ENCODE data around the gene OR10A4.
"Not testable (repeated sequence)": the region's sequence is repeated elsewhere in the genome, so short reads cannot be mapped to it uniquely, and the experiment has no call there.

Gene OR10A4

DNA sequence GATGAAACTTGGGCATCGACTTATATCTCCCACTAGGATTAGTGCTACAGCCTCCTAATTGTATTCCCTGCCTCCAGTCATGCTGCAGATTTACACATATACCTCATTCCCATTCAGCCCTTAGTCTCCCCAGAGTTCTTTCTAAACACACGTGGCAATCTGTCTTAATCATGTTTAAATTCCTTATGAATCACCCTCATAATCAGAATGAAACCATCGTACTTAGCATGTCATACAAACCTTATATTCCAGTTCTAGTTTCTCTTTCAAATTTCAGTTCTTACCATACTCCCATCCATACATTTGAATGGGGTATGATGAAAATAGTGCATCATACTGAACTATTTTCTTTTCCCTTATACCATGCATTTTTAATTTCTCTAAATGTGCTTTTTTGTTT lies 19.6 kb upstream of the OR10A4 start:
- no peak overlapping the region for H3K4me3 ChIP-seq (ENCODE audit: low read depth, low read length)
- H3K27ac ChIP-seq (ENCODE audit: low read depth, low read length): no peak overlapping the region
- no peak overlapping the region for H2AFZ ChIP-seq (ENCODE audit: low read length, unreplicated experiment)
- H3K27me3 ChIP-seq (ENCODE audit: insufficient read depth, low read length): no peaks in the 10 kb centered on the region
- H3K36me3 ChIP-seq (ENCODE audit: insufficient read depth, low read length): no peaks in the 10 kb centered on the region
- H3K4me1 ChIP-seq (ENCODE audit: control insufficient read depth, insufficient read depth, low read length, unreplicated experiment): peaks cover 3% of the 10 kb centered on the region
- no peaks in the 10 kb centered on the region for H3K79me2 ChIP-seq (ENCODE audit: control insufficient read depth, insufficient read depth, low read length, unreplicated experiment)

DNA sequence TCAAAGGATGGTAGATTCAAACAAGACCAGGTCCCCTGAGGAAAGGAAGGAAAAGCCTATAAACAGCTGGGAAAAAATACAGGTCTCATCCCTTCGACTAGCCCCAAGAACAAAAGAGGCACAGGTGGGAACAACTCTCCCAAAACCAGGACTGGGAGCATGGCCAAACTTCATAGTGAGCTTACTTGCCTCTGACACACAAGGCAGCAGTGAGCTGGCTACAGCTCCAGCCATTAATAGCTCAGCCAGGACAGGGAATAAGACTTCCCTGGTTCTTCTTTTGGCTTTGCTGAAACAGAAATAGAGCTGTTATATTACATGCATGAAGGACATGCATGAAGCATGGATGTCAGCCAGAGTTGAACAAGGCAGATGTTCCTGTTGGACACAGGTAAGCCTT lies 13.5 kb upstream of the OR10A4 start, which contains the start of gene OR10A2:
TSS of gene OR10A2 (plus strand) at position 97 of the 400 bp plus-strand sequence. CDS start 6,698 bp downstream, outside the sequence.
- H3K4me3 ChIP-seq (ENCODE audit: low read depth, low read length): no peak within 1 kb of the TSS
- H3K4me1 ChIP-seq (ENCODE audit: control insufficient read depth, insufficient read depth, low read length, unreplicated experiment): no peaks in the 10 kb centered on the region
- no peak within 1 kb of the TSS for H3K27ac ChIP-seq (ENCODE audit: low read depth, low read length)
- H3K79me2 ChIP-seq (ENCODE audit: control insufficient read depth, insufficient read depth, low read length, unreplicated experiment): no peaks in the 10 kb centered on the region
- no peak within 1 kb of the TSS for H2AFZ ChIP-seq (ENCODE audit: low read length, unreplicated experiment)
- no peaks in the 10 kb centered on the region for H3K36me3 ChIP-seq (ENCODE audit: insufficient read depth, low read length)
- H3K27me3 ChIP-seq (ENCODE audit: insufficient read depth, low read length): no peaks in the 10 kb centered on the region

DNA sequence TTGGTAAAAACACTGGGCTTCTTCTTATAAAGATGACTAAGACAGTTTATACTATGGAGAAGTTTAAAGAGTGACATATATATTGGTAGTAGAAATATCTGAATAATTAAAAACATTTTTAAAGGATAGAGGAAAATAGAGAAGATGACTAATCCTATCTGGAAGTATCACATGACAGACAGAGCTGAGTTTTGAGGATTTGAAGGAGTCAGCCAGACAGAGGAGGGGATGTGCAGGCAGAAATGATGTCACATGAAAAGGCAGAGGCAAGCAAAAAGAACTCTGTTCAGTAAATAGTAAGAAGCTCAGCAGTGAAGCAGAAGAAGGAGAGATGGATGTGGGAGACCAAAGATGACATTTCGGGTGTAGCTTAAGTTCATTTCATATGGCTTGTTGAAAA lies 12.0 kb upstream of the OR10A4 start:
- H3K79me2 ChIP-seq (ENCODE audit: control insufficient read depth, insufficient read depth, low read length, unreplicated experiment): no peaks in the 10 kb centered on the region
- no peak overlapping the region for H3K4me3 ChIP-seq (ENCODE audit: low read depth, low read length)
- no peaks in the 10 kb centered on the region for H3K4me1 ChIP-seq (ENCODE audit: control insufficient read depth, insufficient read depth, low read length, unreplicated experiment)
- H3K27me3 ChIP-seq (ENCODE audit: insufficient read depth, low read length): no peaks in the 10 kb centered on the region
- H3K27ac ChIP-seq (ENCODE audit: low read depth, low read length): no peak overlapping the region
- no peak overlapping the region for H2AFZ ChIP-seq (ENCODE audit: low read length, unreplicated experiment)
- H3K36me3 ChIP-seq (ENCODE audit: insufficient read depth, low read length): no peaks in the 10 kb centered on the region

DNA sequence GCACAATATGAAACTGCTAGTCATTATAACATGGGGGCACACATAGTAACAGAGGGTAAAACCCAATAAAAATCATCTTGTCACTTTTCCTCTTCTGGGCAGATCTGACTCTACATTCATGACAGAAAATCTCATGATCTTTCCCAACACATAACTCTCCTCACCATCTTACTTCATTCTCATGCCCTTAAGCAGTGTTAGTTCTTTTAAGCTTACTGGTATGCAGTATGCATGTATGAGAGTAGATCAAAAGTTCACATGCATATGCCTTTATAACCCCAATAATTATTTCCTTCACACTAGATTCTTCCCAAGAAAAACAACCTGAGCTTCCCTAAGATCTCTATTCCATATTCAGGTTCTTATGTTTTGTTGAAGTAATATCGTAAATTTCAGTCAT lies 5.1 kb upstream of the OR10A4 start:
- no peak overlapping the region for H3K4me3 ChIP-seq (ENCODE audit: low read depth, low read length)
- peaks cover 5% of the 10 kb centered on the region; the same call in 1 of the 2 replicates for H3K27me3 ChIP-seq (ENCODE audit: insufficient read depth, low read length)
- H3K27ac ChIP-seq (ENCODE audit: low read depth, low read length): no peak overlapping the region
- H2AFZ ChIP-seq (ENCODE audit: low read length, unreplicated experiment): no peak overlapping the region
- H3K36me3 ChIP-seq (ENCODE audit: insufficient read depth, low read length): no peaks in the 10 kb centered on the region
- no peaks in the 10 kb centered on the region for H3K79me2 ChIP-seq (ENCODE audit: control insufficient read depth, insufficient read depth, low read length, unreplicated experiment)
- H3K4me1 ChIP-seq (ENCODE audit: control insufficient read depth, insufficient read depth, low read length, unreplicated experiment): no peaks in the 10 kb centered on the region

DNA sequence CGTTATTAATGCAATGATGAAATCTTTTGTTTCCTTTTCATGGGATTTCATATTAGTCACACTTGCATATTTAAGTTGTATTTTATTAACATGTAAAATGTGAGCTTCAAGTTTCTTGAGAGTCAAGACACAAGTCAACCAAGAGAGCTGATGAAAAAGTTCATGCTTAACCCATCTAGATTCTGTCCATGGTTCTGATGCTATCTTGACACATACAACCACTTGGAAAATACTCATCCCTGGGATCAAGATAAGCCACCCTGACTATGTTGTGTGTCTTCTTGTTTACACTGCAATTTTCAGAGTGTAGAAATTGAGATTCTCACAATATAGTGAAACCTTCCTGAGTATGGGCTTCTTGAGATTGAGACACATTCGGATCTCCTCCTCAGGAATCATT lies 664 bp upstream of the OR10A4 start:
- peaks cover 5% of the 10 kb centered on the region; the same call in 1 of the 2 replicates for H3K27me3 ChIP-seq (ENCODE audit: insufficient read depth, low read length)
- H3K27ac ChIP-seq (ENCODE audit: low read depth, low read length): no peak overlapping the region
- no peak overlapping the region for H2AFZ ChIP-seq (ENCODE audit: low read length, unreplicated experiment)
- H3K4me1 ChIP-seq (ENCODE audit: control insufficient read depth, insufficient read depth, low read length, unreplicated experiment): no peaks in the 10 kb centered on the region
- no peak overlapping the region for H3K4me3 ChIP-seq (ENCODE audit: low read depth, low read length)
- H3K36me3 ChIP-seq (ENCODE audit: insufficient read depth, low read length): no peaks in the 10 kb centered on the region
- H3K79me2 ChIP-seq (ENCODE audit: control insufficient read depth, insufficient read depth, low read length, unreplicated experiment): no peaks in the 10 kb centered on the region

DNA sequence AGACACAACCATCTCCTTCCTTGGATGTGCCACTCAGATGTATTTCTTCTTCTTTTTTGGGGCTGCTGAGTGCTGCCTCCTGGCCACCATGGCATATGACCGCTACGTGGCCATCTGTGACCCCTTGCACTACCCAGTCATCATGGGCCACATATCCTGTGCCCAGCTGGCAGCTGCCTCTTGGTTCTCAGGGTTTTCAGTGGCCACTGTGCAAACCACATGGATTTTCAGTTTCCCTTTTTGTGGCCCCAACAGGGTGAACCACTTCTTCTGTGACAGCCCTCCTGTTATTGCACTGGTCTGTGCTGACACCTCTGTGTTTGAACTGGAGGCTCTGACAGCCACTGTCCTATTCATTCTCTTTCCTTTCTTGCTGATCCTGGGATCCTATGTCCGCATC lies 489 bp downstream of the OR10A4 start:
- Histone ChIP-seq H3K79me2 (ENCODE audit: control insufficient read depth, insufficient read depth, low read length, unreplicated experiment) (no peaks in the 10 kb centered on the region), H3K27me3 (ENCODE audit: insufficient read depth, low read length) (peaks cover 5% of the 10 kb centered on the region; the same call in 1 of the 2 replicates), H2AFZ (ENCODE audit: low read length, unreplicated experiment) (no peak overlapping the region), H3K4me3 (ENCODE audit: low read depth, low read length) (no peak overlapping the region), H3K27ac (ENCODE audit: low read depth, low read length) (no peak overlapping the region), H3K4me1 (ENCODE audit: control insufficient read depth, insufficient read depth, low read length, unreplicated experiment) (no peaks in the 10 kb centered on the region), H3K36me3 (ENCODE audit: insufficient read depth, low read length) (no peaks in the 10 kb centered on the region)

DNA sequence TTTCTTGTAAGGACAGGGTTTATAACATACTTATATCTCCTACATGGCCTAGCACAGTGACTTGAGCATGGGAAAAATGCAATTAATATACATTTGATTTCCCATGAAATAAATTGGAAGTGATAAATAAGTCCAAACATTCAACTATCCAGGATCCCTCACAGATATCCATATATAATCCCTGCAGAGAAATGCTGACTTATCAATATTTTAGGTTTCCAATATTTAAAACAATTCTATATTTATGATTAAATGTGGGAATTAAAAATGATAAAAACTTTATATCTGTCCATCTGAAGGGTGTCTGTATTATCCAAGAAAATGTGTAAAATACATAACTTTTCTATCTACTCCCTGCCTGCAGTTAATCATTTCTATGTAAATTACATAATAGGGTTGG lies 6.3 kb downstream of the OR10A4 start:
- H3K4me3 ChIP-seq (ENCODE audit: low read depth, low read length): no peak overlapping the region
- H3K27ac ChIP-seq (ENCODE audit: low read depth, low read length): no peak overlapping the region
- no peaks in the 10 kb centered on the region for H3K36me3 ChIP-seq (ENCODE audit: insufficient read depth, low read length)
- H3K79me2 ChIP-seq (ENCODE audit: control insufficient read depth, insufficient read depth, low read length, unreplicated experiment): no peaks in the 10 kb centered on the region
- no peaks in the 10 kb centered on the region for H3K4me1 ChIP-seq (ENCODE audit: control insufficient read depth, insufficient read depth, low read length, unreplicated experiment)
- H3K27me3 ChIP-seq (ENCODE audit: insufficient read depth, low read length): peaks cover 18% of the 10 kb centered on the region
- H2AFZ ChIP-seq (ENCODE audit: low read length, unreplicated experiment): no peak overlapping the region

DNA sequence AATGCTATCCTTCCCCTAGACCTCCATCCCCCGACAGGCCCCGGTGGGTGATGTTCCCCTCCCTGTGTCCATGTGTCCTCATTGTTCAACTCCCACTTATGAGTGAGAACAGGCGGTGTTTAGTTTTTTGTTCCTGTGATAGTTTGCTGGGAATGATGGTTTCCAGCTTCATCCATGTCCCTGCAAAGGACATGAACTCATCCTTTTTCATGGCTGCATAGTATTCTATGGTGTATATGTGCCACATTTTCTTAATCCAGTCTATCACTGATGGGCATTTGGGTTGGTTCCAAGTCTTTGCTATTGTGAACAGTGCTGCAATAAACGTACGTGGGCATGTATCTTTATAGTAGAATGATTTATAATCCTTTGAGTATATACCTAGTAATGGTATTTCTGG lies 11.3 kb downstream of the OR10A4 start:
- not testable (repeated sequence) for H2AFZ ChIP-seq (ENCODE audit: low read length, unreplicated experiment); H3K4me3 ChIP-seq (ENCODE audit: low read depth, low read length); H3K36me3 ChIP-seq (ENCODE audit: insufficient read depth, low read length); H3K27ac ChIP-seq (ENCODE audit: low read depth, low read length); H3K4me1 ChIP-seq (ENCODE audit: control insufficient read depth, insufficient read depth, low read length, unreplicated experiment); H3K79me2 ChIP-seq (ENCODE audit: control insufficient read depth, insufficient read depth, low read length, unreplicated experiment)
- H3K27me3 ChIP-seq (ENCODE audit: insufficient read depth, low read length): peaks cover 18% of the 10 kb centered on the region

DNA sequence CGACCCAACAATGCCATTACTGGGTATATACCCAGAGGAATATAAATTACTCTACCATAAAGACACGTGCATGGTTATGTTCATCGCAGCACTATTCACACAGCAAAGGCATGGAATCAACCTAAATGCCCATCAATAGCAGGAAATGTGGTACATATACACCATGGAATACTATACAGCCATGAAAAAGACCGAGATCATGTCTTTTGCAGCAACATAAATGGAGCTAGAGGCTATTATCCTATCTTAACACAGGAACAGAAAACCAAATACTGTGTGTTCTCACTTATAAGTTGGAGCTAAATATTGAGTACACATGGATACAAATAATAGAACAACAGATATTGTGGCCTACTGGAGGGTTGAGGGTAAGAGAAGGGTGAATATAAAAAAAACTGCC lies 12.4 kb downstream of the OR10A4 start:
- H3K36me3 ChIP-seq (ENCODE audit: insufficient read depth, low read length): no peaks in the 10 kb centered on the region
- H3K27ac ChIP-seq (ENCODE audit: low read depth, low read length): no peak overlapping the region
- H3K4me3 ChIP-seq (ENCODE audit: low read depth, low read length): no peak overlapping the region
- H3K79me2 ChIP-seq (ENCODE audit: control insufficient read depth, insufficient read depth, low read length, unreplicated experiment): no peaks in the 10 kb centered on the region
- H3K27me3 ChIP-seq (ENCODE audit: insufficient read depth, low read length): peaks cover 15% of the 10 kb centered on the region
- H2AFZ ChIP-seq (ENCODE audit: low read length, unreplicated experiment): no peak overlapping the region
- H3K4me1 ChIP-seq (ENCODE audit: control insufficient read depth, insufficient read depth, low read length, unreplicated experiment): no peaks in the 10 kb centered on the region

DNA sequence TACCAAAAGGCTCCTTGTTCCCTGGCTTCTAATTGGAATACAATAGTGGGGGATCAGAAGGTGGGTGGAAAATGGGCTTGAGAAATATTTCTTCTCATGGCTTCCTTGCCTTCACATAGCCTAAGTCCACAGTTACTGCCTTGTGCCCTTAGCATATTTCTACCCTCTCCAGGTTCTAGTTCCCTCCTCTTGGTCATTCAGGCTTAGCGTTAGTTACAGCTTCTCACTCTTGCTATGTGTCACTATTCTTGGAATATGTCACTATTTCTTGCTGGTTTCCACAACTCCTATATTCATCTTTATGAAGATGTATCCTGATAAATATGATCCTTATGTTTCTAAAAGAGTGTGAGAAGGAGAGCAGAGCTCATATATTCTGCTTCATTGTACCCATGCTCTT lies 13.4 kb downstream of the OR10A4 start:
- Histone ChIP-seq H3K4me3 (ENCODE audit: low read depth, low read length) (no peak overlapping the region), H3K36me3 (ENCODE audit: insufficient read depth, low read length) (no peaks in the 10 kb centered on the region), H3K79me2 (ENCODE audit: control insufficient read depth, insufficient read depth, low read length, unreplicated experiment) (no peaks in the 10 kb centered on the region), H3K4me1 (ENCODE audit: control insufficient read depth, insufficient read depth, low read length, unreplicated experiment) (no peaks in the 10 kb centered on the region), H3K27me3 (ENCODE audit: insufficient read depth, low read length) (0 out of 2 replicates have a peak, but pooled peaks cover 7% of the 10 kb centered on the region), H3K27ac (ENCODE audit: low read depth, low read length) (no peak overlapping the region), H2AFZ (ENCODE audit: low read length, unreplicated experiment) (no peak overlapping the region)

DNA sequence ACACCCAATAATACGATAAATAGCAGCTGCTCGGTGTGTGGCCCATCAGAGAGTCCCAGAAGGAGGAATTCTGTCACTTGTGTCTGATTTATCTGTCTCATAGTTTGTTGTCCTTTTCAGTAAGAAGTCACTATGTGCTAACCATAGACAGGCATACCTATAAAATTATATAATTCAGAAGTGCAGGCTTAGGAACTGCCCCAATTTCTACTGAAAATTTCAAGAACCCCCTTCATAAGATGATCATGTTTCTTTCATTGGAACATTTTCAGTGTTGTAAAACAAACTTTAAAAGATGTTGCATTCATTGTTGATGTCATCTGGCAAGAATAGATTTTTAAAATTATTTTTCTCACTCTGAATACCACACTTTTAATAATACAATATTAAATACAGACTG lies 16.0 kb downstream of the OR10A4 start, which contains the start of gene OR2D2:
TSS of gene OR2D2 (minus strand) at position 101 of the 400 bp plus-strand sequence. CDS start at position 101, 0 bp downstream.
- no peaks in the 10 kb centered on the region for H3K79me2 ChIP-seq (ENCODE audit: control insufficient read depth, insufficient read depth, low read length, unreplicated experiment)
- no peak within 1 kb of the TSS for H2AFZ ChIP-seq (ENCODE audit: low read length, unreplicated experiment)
- no peak within 1 kb of the TSS for H3K4me3 ChIP-seq (ENCODE audit: low read depth, low read length)
- H3K27ac ChIP-seq (ENCODE audit: low read depth, low read length): no peak within 1 kb of the TSS
- H3K4me1 ChIP-seq (ENCODE audit: control insufficient read depth, insufficient read depth, low read length, unreplicated experiment): no peaks in the 10 kb centered on the region
- no peaks in the 10 kb centered on the region for H3K36me3 ChIP-seq (ENCODE audit: insufficient read depth, low read length)
- H3K27me3 ChIP-seq (ENCODE audit: insufficient read depth, low read length): peaks cover 4% of the 10 kb centered on the region

Data from ACC112 (cell line).